OCI-LY3 (cell line): ENCODE data around the gene TBC1D1.

ENCODE experiments used
- EZH2phosphoT487 ChIP-seq: fragments of 200-600 bp; shearing (Covaris generic); IDR thresholded peaks from 2 replicates; pipeline ENCODE4 v1.6.1; 2018; ENCODE audit warnings: antibody characterized with exemption, mixed run types, low read depth
- TF ChIP-seq, protein P1 (sequence below): fragments of 200-600, 300-600 bp; sonication (generic); IDR thresholded peaks from 2 replicates; pipeline ENCODE4 v1.5.1; 2014; ENCODE audit warnings: antibody characterized with exemption, low read length, low read depth

DNA sequence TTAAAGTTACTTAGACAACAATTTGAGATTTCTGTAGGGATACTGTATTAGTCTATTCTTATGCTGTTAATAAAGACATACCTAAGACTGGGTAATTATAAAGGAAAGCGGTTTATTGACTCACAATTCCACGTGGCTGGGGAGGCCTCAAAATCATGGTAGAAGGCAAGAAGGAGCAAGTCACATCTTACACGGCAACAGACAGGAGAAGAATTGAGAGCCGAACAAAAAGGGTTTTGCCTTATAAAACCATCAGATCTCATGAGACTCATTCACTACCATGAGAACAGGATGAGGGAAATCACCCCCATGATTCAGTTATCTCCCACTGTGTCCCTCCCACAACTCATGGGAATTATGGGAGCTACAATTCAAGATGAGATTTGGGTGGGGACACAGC, 80.3 kb downstream of the TBC1D1 start:
- TF ChIP-seq, protein P1, sequence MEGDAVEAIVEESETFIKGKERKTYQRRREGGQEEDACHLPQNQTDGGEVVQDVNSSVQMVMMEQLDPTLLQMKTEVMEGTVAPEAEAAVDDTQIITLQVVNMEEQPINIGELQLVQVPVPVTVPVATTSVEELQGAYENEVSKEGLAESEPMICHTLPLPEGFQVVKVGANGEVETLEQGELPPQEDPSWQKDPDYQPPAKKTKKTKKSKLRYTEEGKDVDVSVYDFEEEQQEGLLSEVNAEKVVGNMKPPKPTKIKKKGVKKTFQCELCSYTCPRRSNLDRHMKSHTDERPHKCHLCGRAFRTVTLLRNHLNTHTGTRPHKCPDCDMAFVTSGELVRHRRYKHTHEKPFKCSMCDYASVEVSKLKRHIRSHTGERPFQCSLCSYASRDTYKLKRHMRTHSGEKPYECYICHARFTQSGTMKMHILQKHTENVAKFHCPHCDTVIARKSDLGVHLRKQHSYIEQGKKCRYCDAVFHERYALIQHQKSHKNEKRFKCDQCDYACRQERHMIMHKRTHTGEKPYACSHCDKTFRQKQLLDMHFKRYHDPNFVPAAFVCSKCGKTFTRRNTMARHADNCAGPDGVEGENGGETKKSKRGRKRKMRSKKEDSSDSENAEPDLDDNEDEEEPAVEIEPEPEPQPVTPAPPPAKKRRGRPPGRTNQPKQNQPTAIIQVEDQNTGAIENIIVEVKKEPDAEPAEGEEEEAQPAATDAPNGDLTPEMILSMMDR, result no peak
- no peak for TF ChIP-seq EZH2phosphoT487
